ENCODE data around the gene GPR26.

GPR26 gene

GRCh38 chr10:123648595-123648994 lies 17.6 kb upstream of the GPR26 start:
- no peak for DNase-seq

- DNase-seq: no peak
Observed at GRCh38 chr10:123649676-123650075, 16.5 kb upstream of the GPR26 start.

- DNase-seq: no peak
Observed at GRCh38 chr10:123651421-123652047, 14.6 kb upstream of the GPR26 start.

- DNase-seq: no peak
Observed at GRCh38 chr10:123655751-123656150, 10.4 kb upstream of the GPR26 start.

GRCh38 chr10:123663522-123663921 lies 2.6 kb upstream of the GPR26 start:
- DNase-seq: no peak

- DNase-seq: no peak
Observed at GRCh38 chr10:123665491-123666286, 466 bp upstream of the GPR26 start.

GRCh38 chr10:123669886-123670285 lies 3.7 kb downstream of the GPR26 start:
- no peak for DNase-seq

- DNase-seq: no peak
Observed at GRCh38 chr10:123673198-123673597, 7.0 kb downstream of the GPR26 start.

- no peak for DNase-seq
Observed at GRCh38 chr10:123674741-123675140, 8.6 kb downstream of the GPR26 start.

- DNase-seq: no peak
Observed at GRCh38 chr10:123675811-123676210, 9.7 kb downstream of the GPR26 start.

- no peak for DNase-seq
Observed at GRCh38 chr10:123677556-123677955, 11.4 kb downstream of the GPR26 start.

- DNase-seq: no peak
Observed at GRCh38 chr10:123678376-123678775, 12.2 kb downstream of the GPR26 start.

- DNase-seq: no peak
Observed at GRCh38 chr10:123681285-123681684, 15.1 kb downstream of the GPR26 start.

GRCh38 chr10:123682477-123682876 lies 16.3 kb downstream of the GPR26 start:
- no peak for DNase-seq

- DNase-seq: no peak
Observed at GRCh38 chr10:123683459-123683858, 17.3 kb downstream of the GPR26 start.

GRCh38 chr10:123683865-123684264 lies 17.7 kb downstream of the GPR26 start:
- DNase-seq: no peak

- no peak for DNase-seq
Observed at GRCh38 chr10:123685260-123685659, 19.1 kb downstream of the GPR26 start.

GRCh38 chr10:123687758-123688157 lies 21.6 kb downstream of the GPR26 start:
- DNase-seq: no peak

- no peak for DNase-seq
Observed at GRCh38 chr10:123689880-123690279, 23.7 kb downstream of the GPR26 start.

- no peak for DNase-seq
Observed at GRCh38 chr10:123703195-123703790, 37.1 kb downstream of the GPR26 start.

- DNase-seq: no peak
Observed at GRCh38 chr10:123704076-123704475, 37.9 kb downstream of the GPR26 start.

- no peak for DNase-seq
Observed at GRCh38 chr10:123704812-123705211, 38.7 kb downstream of the GPR26 start.

- DNase-seq: no peak
Observed at GRCh38 chr10:123706236-123706635, 40.1 kb downstream of the GPR26 start.

- DNase-seq: no peak
Observed at GRCh38 chr10:123715546-123715945, 49.4 kb downstream of the GPR26 start.

All from CD4-positive, alpha-beta T cell treated with Interleukin-17A for 4 hours (primary cell).